GM12878 (cell line): ENCODE data around the gene STXBP4.

Experiments used
- CTCF ChIP-seq, 3 experiments: IDR thresholded peaks in 2 of 3; conservative IDR thresholded peaks in 1 of 3; 2 replicates each; pipeline ENCODE4 v1.5.1; 2011; ENCODE audit warnings: low read depth in 3 of 3, low read length in 3 of 3, mild to moderate bottlenecking in 3 of 3, control low read depth in 2 of 3, moderate library complexity in 2 of 3, inconsistent platforms in 1 of 3, mixed read lengths in 1 of 3; ENCODE audit not compliant: control insufficient read depth in 2 of 3, insufficient read depth in 1 of 3; ENCODE audit errors: extremely low read depth in 1 of 3
- EED ChIP-seq: sonication (generic); IDR thresholded peaks from 2 replicates; pipeline ENCODE4 v1.6.1; 2016; ENCODE audit warnings: antibody characterized with exemption, low read depth
- EGR1 ChIP-seq, 2 experiments: IDR thresholded peaks; 1 replicate in 1 of 2; 2 replicates in 1 of 2; pipeline ENCODE4 v1.6.1; 2011 to 2012; ENCODE audit warnings: low read depth in 2 of 2, low read length in 2 of 2, borderline replicate concordance in 1 of 2, mild to moderate bottlenecking in 1 of 2, moderate library complexity in 1 of 2
- EZH2 ChIP-seq: IDR thresholded peaks from 2 replicates; pipeline ENCODE4 v1.6.1; 2012; ENCODE audit warnings: low read depth, mild to moderate bottlenecking, control low read depth, inconsistent platforms, low read length, borderline replicate concordance; ENCODE audit not compliant: control insufficient read depth
- IRF5 ChIP-seq: fragments of 450-650 bp; IDR thresholded peaks from 2 replicates; pipeline ENCODE4 v1.6.1; 2017; ENCODE audit warnings: borderline replicate concordance
- JUND ChIP-seq: IDR thresholded peaks from 2 replicates; pipeline ENCODE4 v1.6.1; 2012; ENCODE audit warnings: low read depth, mild to moderate bottlenecking, low read length, improper control_type of control experiment, moderate library complexity
- NFYB ChIP-seq: IDR thresholded peaks from 2 replicates; pipeline ENCODE4 v1.6.1; 2011; ENCODE audit warnings: low read depth, mild to moderate bottlenecking, low read length, improper control_type of control experiment, moderate library complexity; ENCODE audit not compliant: insufficient read depth
- NR2C2 ChIP-seq: IDR thresholded peaks from 2 replicates; pipeline ENCODE4 v1.6.1; 2011; ENCODE audit warnings: borderline replicate concordance, low read depth; ENCODE audit not compliant: control insufficient read depth, insufficient read length
- POLR2A ChIP-seq: IDR thresholded peaks from 2 replicates; pipeline ENCODE4 v1.6.1; 2011; ENCODE audit warnings: low read depth, mild to moderate bottlenecking, low read length
- RFX5 ChIP-seq: IDR thresholded peaks from 2 replicates; pipeline ENCODE4 v1.6.1; 2011; ENCODE audit warnings: low read depth, low read length, improper control_type of control experiment
- SMAD1 ChIP-seq: fragments of 450-650 bp; IDR thresholded peaks from 2 replicates; pipeline ENCODE4 v1.6.1; 2018; ENCODE audit warnings: mild to moderate bottlenecking, low read depth; ENCODE audit not compliant: partially characterized antibody
- TAF1 ChIP-seq: IDR thresholded peaks from 2 replicates; pipeline ENCODE4 v1.6.1; 2011; ENCODE audit warnings: mild to moderate bottlenecking, low read depth, low read length, borderline replicate concordance

- TF ChIP-seq TAF1 = no peak
- no peak for TF ChIP-seq JUND
- TF ChIP-seq CTCF (IDR thresholded peaks at IDR 0.05 in 2 of 3, conservative IDR thresholded peaks at IDR 0.05 in 1 of 3; ENCODE audit: control insufficient read depth in 2 of 3, extremely low read depth in 1 of 3, insufficient read depth in 1 of 3, low read depth in 3 of 3, low read length in 3 of 3) = no peak
- no peak for TF ChIP-seq RFX5
- no peak for TF ChIP-seq EED
- TF ChIP-seq POLR2A = no peak
- no peak for TF ChIP-seq EGR1 (IDR thresholded peaks at IDR 0.05; ENCODE audit: borderline replicate concordance in 1 of 2, low read depth in 2 of 2, low read length in 2 of 2)
- no peak for TF ChIP-seq EZH2
- TF ChIP-seq NR2C2 = no peak
- no peak for TF ChIP-seq IRF5
- TF ChIP-seq SMAD1 = no peak
- no peak for TF ChIP-seq NFYB
Measured at GRCh38 chr17:55037828-55038227, 69.3 kb downstream of the STXBP4 start.
